ENCODE measurements around the gene TMEM212. TPM values are rescaled to one million over a fixed set of nuclear protein-coding genes. Genes with fewer than 3 reads are reported as not detected.

TMEM212 gene
- total and polyA plus RNA-seq, 2 of the 13 experiments (the other 11 are each of a cell fraction or from before 2014, with no cell fraction given), result not detected

GRCh38 chr3:171873580-171873979 lies 30.4 kb downstream of the TMEM212 start (continued):
- TF ChIP-seq POGZ (CRISPR knock-in tag; IDR thresholded peaks at IDR 0.05), result no peak

DNA sequence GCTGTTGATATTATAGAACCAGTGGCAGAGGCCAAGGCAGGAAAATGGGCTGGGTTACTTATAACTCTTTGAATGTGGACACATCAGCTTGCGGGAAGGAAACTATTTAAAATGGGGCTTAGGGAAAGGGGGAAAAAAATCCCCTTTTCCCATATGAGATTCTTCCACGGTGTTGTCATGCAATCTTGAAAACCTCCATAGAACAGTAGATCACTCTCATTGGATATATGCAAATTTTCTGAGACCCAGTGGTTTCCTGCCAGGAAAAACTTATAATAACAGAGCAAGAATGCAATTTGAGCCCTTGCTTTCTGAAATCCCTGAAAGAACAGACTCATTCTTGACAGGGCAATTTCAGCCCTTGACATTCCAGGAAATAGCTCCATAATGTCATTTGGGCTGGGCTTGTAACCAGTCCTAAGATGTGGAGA lies 31.1 kb downstream of the TMEM212 start:
- in situ Hi-C loops (cut with HindIII; ENCODE audit: extremely low pct_ligation_motif_present, low pct_unique_long_range_greater_than_20kb) (no loop called here), intact Hi-C loops (cut with micrococcal nuclease; ENCODE audit: unreplicated experiment) (no loop called here)
- Histone ChIP-seq H3K9ac (ENCODE audit: insufficient read depth, low read depth, low read length) (no peak overlapping the region), H2AFZ (ENCODE audit: low read length) (no peak overlapping the region), H3K79me2 (ENCODE audit: insufficient read depth, low read length) (no peaks in the 10 kb centered on the region), H4K20me1 (ENCODE audit: insufficient read depth, low read length) (no peaks in the 10 kb centered on the region), H3K27me3 (ENCODE audit: control insufficient read depth in 1 of 2, insufficient read depth in 2 of 2, low read length in 2 of 2) (no peaks in the 10 kb centered on the region), H3K4me1 (ENCODE audit: insufficient read depth, low read length) (peaks cover 51% of the 10 kb centered on the region), H3K36me3 (replicated peaks in 1 of 2; ENCODE audit: control insufficient read depth in 1 of 2, insufficient read depth in 2 of 2, low read length in 2 of 2) (no peaks in the 10 kb centered on the region), H3K4me3 (replicated peaks in 1 of 3; ENCODE audit: insufficient read depth in 1 of 3, low read depth in 2 of 3, low read length in 3 of 3) (no peak overlapping the region), H3K27ac (ENCODE audit: extremely low read length, insufficient read depth, low read length) (no peak overlapping the region), H3K9me3 (ENCODE audit: low read length) (no peaks in the 10 kb centered on the region), H3K4me2 (ENCODE audit: low read depth, low read length) (no peak overlapping the region)
- peak; percentile 5 for DNase-seq (ENCODE audit: low spot score)
- ChIA-PET CTCF (ENCODE audit: low intra/inter-chr PET ratio, low total read pairs) (no interaction called here), POLR2A (no interaction called here)
- 91% methylated on average over 2 of the region's 2 CpGs for WGBS (ENCODE audit: low lambda C conversion rate)
- TF ChIP-seq ATF1 (CRISPR knock-in tag; IDR thresholded peaks at IDR 0.05), result no peak
- TF ChIP-seq ZNF670 (CRISPR knock-in tag; IDR thresholded peaks at IDR 0.05; ENCODE audit: borderline replicate concordance), result no peak
- peak; percentile 35 for TF ChIP-seq TEAD3 (CRISPR knock-in tag; optimal IDR thresholded peaks at IDR 0.05; ENCODE audit: borderline replicate concordance)
- ATAC-seq, result no peak
- FAIRE-seq, result no peak
- no TSS peak for BruUV-seq (replicated peaks)

- no peak for DNase-seq (ENCODE audit: low spot score)
- intact Hi-C loops (cut with micrococcal nuclease; ENCODE audit: unreplicated experiment) (no loop called here), in situ Hi-C loops (cut with HindIII; ENCODE audit: extremely low pct_ligation_motif_present, low pct_unique_long_range_greater_than_20kb) (no loop called here)
- POLR2A ChIA-PET, result no interaction called here
- no peak for ATAC-seq
- H3K79me2 ChIP-seq (ENCODE audit: insufficient read depth, low read length), result no peaks in the 10 kb centered on the region
- CTCF ChIA-PET (ENCODE audit: low intra/inter-chr PET ratio, low total read pairs), result no interaction called here
- no peak overlapping the region for H3K9ac ChIP-seq (ENCODE audit: insufficient read depth, low read depth, low read length)
- no peak overlapping the region for H3K4me2 ChIP-seq (ENCODE audit: low read depth, low read length)
- H3K4me1 ChIP-seq (ENCODE audit: insufficient read depth, low read length), result peaks cover 57% of the 10 kb centered on the region
- H2AFZ ChIP-seq (ENCODE audit: low read length), result no peak overlapping the region
- no peaks in the 10 kb centered on the region for H3K36me3 ChIP-seq (replicated peaks in 1 of 2; ENCODE audit: control insufficient read depth in 1 of 2, insufficient read depth in 2 of 2, low read length in 2 of 2)
- no peaks in the 10 kb centered on the region for H3K27me3 ChIP-seq (ENCODE audit: control insufficient read depth in 1 of 2, insufficient read depth in 2 of 2, low read length in 2 of 2)
- no peak overlapping the region for H3K27ac ChIP-seq (ENCODE audit: extremely low read length, insufficient read depth, low read length)
- no peaks in the 10 kb centered on the region for H3K9me3 ChIP-seq (ENCODE audit: low read length)
- no peak for TF ChIP-seq ZBTB4 (CRISPR knock-in tag; IDR thresholded peaks at IDR 0.05; ENCODE audit: borderline replicate concordance)
- TF ChIP-seq MIER2 (CRISPR knock-in tag; IDR thresholded peaks at IDR 0.05), result no peak
- peak; percentile 83 for TF ChIP-seq ATF7 (IDR thresholded peaks at IDR 0.05)
- TF ChIP-seq ATF7 (CRISPR knock-in tag; IDR thresholded peaks at IDR 0.05), result no peak
- no peak overlapping the region for H3K4me3 ChIP-seq (replicated peaks in 1 of 3; ENCODE audit: insufficient read depth in 1 of 3, low read depth in 2 of 3, low read length in 3 of 3)
- no peaks in the 10 kb centered on the region for H4K20me1 ChIP-seq (ENCODE audit: insufficient read depth, low read length)
- WGBS (ENCODE audit: low lambda C conversion rate), result 96% methylated on average over 4 of the region's 4 CpGs
- FAIRE-seq, result no peak
- no TSS peak for BruUV-seq (replicated peaks)
Observed at GRCh38 chr3:171874879-171875278, 31.7 kb downstream of the TMEM212 start.

Data from HepG2 (cell line).